OCI-LY7 (cell line): ENCODE results near the gene HTR1D. TPM values are rescaled to one million over a fixed set of nuclear protein-coding genes. Genes with fewer than 3 reads are reported as not detected.
"Not testable (repeated sequence)": the region's sequence is repeated elsewhere in the genome, so short reads cannot be mapped to it uniquely, and the experiment has no call there.

ENCODE experiments used
- BruUV-seq: library from RNA; stranded (reverse); fragments of 400-500 nt; replicated peaks from 2 replicates; lab custom pipeline; 2021; lab: Mats Ljungman, UMichigan
- CTCF ChIA-PET: fragments of 300-600 bp; sonication (Branson Sonifier 250); formaldehyde crosslinking; loops from one replicate; lab custom pipeline; 2022; ENCODE audit warnings: antibody characterized with exemption; ENCODE audit not compliant: unreplicated experiment; lab: Charles Lee
- POLR2A ChIA-PET: fragments of 300-600 bp; sonication (Branson Sonifier 250); formaldehyde crosslinking; loops from one replicate; lab custom pipeline; 2022; ENCODE audit warnings: antibody characterized with exemption; lab: Charles Lee
- DNase-seq: peaks from one replicate; pipeline ENCODE4 v3.0.0-alpha.2; 2015; ENCODE audit warnings: low spot score
- H2AFZ ChIP-seq: fragments of 200-600 bp; sonication (generic), shearing (Covaris generic); 2 replicates; pipeline ENCODE4 v1.6.1; 2014; ENCODE audit warnings: mild to moderate bottlenecking, antibody characterized with exemption, low read length, moderate library complexity
- H3K27ac ChIP-seq: fragments of 200-600 bp; sonication (generic); 2 replicates; pipeline ENCODE4 v1.5.1; 2014; ENCODE audit warnings: mixed run types, low read depth, mild to moderate bottlenecking, moderate library complexity, low read length, inconsistent platforms; ENCODE audit not compliant: poor library complexity, severe bottlenecking
- H3K36me3 ChIP-seq: fragments of 200-600 bp; sonication (generic); 2 replicates; pipeline ENCODE4 v1.6.1; 2014; ENCODE audit warnings: mild to moderate bottlenecking, antibody characterized with exemption, low read length, moderate library complexity, mixed read lengths; ENCODE audit not compliant: insufficient read depth
- H3K4me1 ChIP-seq: fragments of 200-600 bp; sonication (generic); 2 replicates; pipeline ENCODE4 v1.5.1; 2014; ENCODE audit warnings: mild to moderate bottlenecking, low read length; ENCODE audit not compliant: insufficient read depth, poor library complexity, severe bottlenecking
- H3K4me2 ChIP-seq: fragments of 200-600 bp; sonication (generic); 2 replicates; pipeline ENCODE4 v1.6.1; 2014; ENCODE audit warnings: mild to moderate bottlenecking, low read length
- H3K4me3 ChIP-seq: fragments of 200-600 bp; sonication (generic); 2 replicates; pipeline ENCODE4 v1.5.1; 2014; ENCODE audit warnings: mild to moderate bottlenecking, low read depth, low read length; ENCODE audit not compliant: poor library complexity, severe bottlenecking
- H3K79me2 ChIP-seq: fragments of 200-600 bp; sonication (generic); 2 replicates; pipeline ENCODE4 v1.6.1; 2016; ENCODE audit warnings: low read depth, mild to moderate bottlenecking, low read length, moderate library complexity, mixed read lengths; ENCODE audit not compliant: insufficient read depth
- H3K9me2 ChIP-seq: fragments of 200-600 bp; sonication (generic); 2 replicates; pipeline ENCODE4 v1.6.1; 2016; ENCODE audit warnings: mild to moderate bottlenecking, low read length, mixed read lengths; ENCODE audit not compliant: insufficient read depth
- H3K9me3 ChIP-seq: fragments of 200-600 bp; sonication (generic); 2 replicates; pipeline ENCODE4 v1.6.1; 2014; ENCODE audit warnings: mild to moderate bottlenecking, mixed run types, low read length, mixed read lengths
- H4K20me1 ChIP-seq: fragments of 200-600 bp; sonication (generic); 2 replicates; pipeline ENCODE4 v1.6.1; 2014; ENCODE audit warnings: mild to moderate bottlenecking, antibody characterized with exemption, low read length, moderate library complexity, mixed read lengths; ENCODE audit not compliant: insufficient read depth
- CTCF ChIP-seq: fragments of 200-600 bp; sonication (generic); conservative IDR thresholded peaks from 2 replicates; pipeline ENCODE4 v1.5.1; 2014; ENCODE audit warnings: mild to moderate bottlenecking, antibody characterized with exemption, low read length, moderate library complexity, mixed read lengths
- EZH2phosphoT487 ChIP-seq: fragments of 200-600 bp; sonication (generic); IDR thresholded peaks from 2 replicates; pipeline ENCODE4 v1.6.1; 2018; ENCODE audit warnings: low read depth, borderline replicate concordance, mild to moderate bottlenecking, mixed run types, antibody characterized with exemption, low read length, moderate library complexity, mixed read lengths
- intact Hi-C: fragments of 100-400 bp; cut with micrococcal nuclease; formaldehyde crosslinking; loops from one replicate; pipeline ENCODE4 v1.10.0; 2022; ENCODE audit not compliant: unreplicated experiment
- total RNA-seq, 2 experiments: library from RNA; depleted of rRNA in 1 of 2; stranded (reverse); fragments of >200 nt in 1 of 2; shearing (Covaris generic) in 1 of 2; gene quantifications; 2 replicates each; pipeline ENCODE4 v1.2.3, GENCODE V29; 2014 to 2022

HTR1D gene
- total RNA-seq, 2 experiments from 2014 or later: not detected

GRCh38 chr1:23237508-23237907, 20.2 kb upstream of the HTR1D start:
- Histone ChIP-seq H3K9me2 (no peaks in the 10 kb centered on the region), H3K79me2 (no peaks in the 10 kb centered on the region), H2AFZ (no peak overlapping the region), H3K4me1 (no peaks in the 10 kb centered on the region), H3K4me3 (no peak overlapping the region), H3K4me2 (no peak overlapping the region), H4K20me1 (no peaks in the 10 kb centered on the region), H3K27ac (no peak overlapping the region), H3K9me3 (no peaks in the 10 kb centered on the region), H3K36me3 (no peaks in the 10 kb centered on the region)
- POLR2A ChIA-PET: no interaction called here
- no peak for DNase-seq
- no TSS peak for BruUV-seq
- TF ChIP-seq EZH2phosphoT487: no peak
- TF ChIP-seq CTCF: no peak
- CTCF ChIA-PET: no interaction called here
- intact Hi-C loops: no loop called here

- Histone ChIP-seq H3K4me1 (no peaks in the 10 kb centered on the region), H3K9me2 (no peaks in the 10 kb centered on the region), H3K79me2 (no peaks in the 10 kb centered on the region), H3K9me3 (no peaks in the 10 kb centered on the region), H4K20me1 (no peaks in the 10 kb centered on the region), H3K27ac (no peak overlapping the region), H3K4me3 (no peak overlapping the region), H3K36me3 (no peaks in the 10 kb centered on the region), H3K4me2 (no peak overlapping the region), H2AFZ (no peak overlapping the region)
- no TSS peak for BruUV-seq
- no peak for DNase-seq
- intact Hi-C loops: loop anchor here (5.0 kb wide), 1 partner anchor 49 kb away; no protein-coding TSS in a partner anchor
- POLR2A ChIA-PET: no interaction called here
- CTCF ChIA-PET: interaction anchor here (0.6 kb wide), 1 partner anchor 66 kb away, joined by 3 read pairs; no protein-coding TSS in a partner anchor
- no peak for TF ChIP-seq EZH2phosphoT487
- TF ChIP-seq CTCF: no peak
These were observed 10.5 kb upstream of the HTR1D start for GRCh38 chr1:23227806-23228205.

- ChIA-PET CTCF (no interaction called here), POLR2A (interaction anchor here (0.6 kb wide), 1 partner anchor 307 kb away, joined by 3 read pairs; no protein-coding TSS in a partner anchor)
- Histone ChIP-seq H3K27ac (no peak overlapping the region), H3K4me2 (no peak overlapping the region), H3K9me3 (no peaks in the 10 kb centered on the region), H3K79me2 (no peaks in the 10 kb centered on the region), H2AFZ (no peak overlapping the region), H3K4me3 (no peak overlapping the region), H3K4me1 (no peaks in the 10 kb centered on the region), H3K9me2 (no peaks in the 10 kb centered on the region), H3K36me3 (no peaks in the 10 kb centered on the region), H4K20me1 (no peaks in the 10 kb centered on the region)
- BruUV-seq: no TSS peak
- intact Hi-C loops: loop anchor here (5.0 kb wide), 1 partner anchor 52 kb away; no protein-coding TSS in a partner anchor
- DNase-seq: no peak
- TF ChIP-seq EZH2phosphoT487 (no peak), CTCF (no peak)
These were observed 7.7 kb upstream of the HTR1D start for GRCh38 chr1:23224739-23225648.

GRCh38 chr1:23223963-23224362, 6.7 kb upstream of the HTR1D start:
- DNase-seq, H3K4me2 ChIP-seq, intact Hi-C loops, H3K27ac ChIP-seq, H3K36me3 ChIP-seq, H3K4me3 ChIP-seq, H4K20me1 ChIP-seq, H3K4me1 ChIP-seq, H3K9me2 ChIP-seq, CTCF ChIA-PET, POLR2A ChIA-PET, BruUV-seq, H3K9me3 ChIP-seq, H2AFZ ChIP-seq, H3K79me2 ChIP-seq: not testable (repeated sequence)
